Fibroblast of the aortic adventitia (primary cell): ENCODE results near the gene GSG1. TPM values are rescaled to one million over a fixed set of nuclear protein-coding genes. Genes with fewer than 3 reads are reported as not detected.

Experiments
- DNase-seq: peaks from one replicate; pipeline ENCODE4 v3.0.0-alpha.2; 2010; ENCODE audit warnings: low read depth
- H3K4me3 ChIP-seq: 2 replicates; pipeline ENCODE4 v1.5.1; 2011; ENCODE audit warnings: low read depth, mild to moderate bottlenecking, control low read depth, low read length, moderate library complexity
- CTCF ChIP-seq: IDR thresholded peaks from 2 replicates; pipeline ENCODE4 v1.5.1; 2011; ENCODE audit warnings: mild to moderate bottlenecking, low read length, control low read depth, inconsistent platforms; ENCODE audit not compliant: insufficient read depth
- total RNA-seq: library from RNA; depleted of rRNA; stranded (reverse); fragments of >200 nt; gene quantifications from 2 replicates; pipeline ENCODE4 v1.2.3, GENCODE V29; 2012; ENCODE audit warnings: low replicate concordance

The GSG1 gene
- total RNA-seq, 1 donor: 0.45 TPM

GRCh38 chr12:13079440-13079906 is 24.0 kb downstream of the GSG1 start:
- no peak for DNase-seq
- no peak for TF ChIP-seq CTCF
- no peak overlapping the region for H3K4me3 ChIP-seq

- no peak for DNase-seq
- H3K4me3 ChIP-seq: no peak overlapping the region
- no peak for TF ChIP-seq CTCF
Observed at GRCh38 chr12:13075786-13076570, 27.5 kb downstream of the GSG1 start.

GRCh38 chr12:13075118-13075480 is 28.4 kb downstream of the GSG1 start:
- TF ChIP-seq CTCF: no peak
- H3K4me3 ChIP-seq: no peak overlapping the region
- DNase-seq: peak; percentile 62

- no peak for TF ChIP-seq CTCF
- H3K4me3 ChIP-seq: no peak overlapping the region
- DNase-seq: peak; percentile 57
Observed at GRCh38 chr12:13074396-13075117, 28.9 kb downstream of the GSG1 start.

GRCh38 chr12:13073173-13073572 is 30.3 kb downstream of the GSG1 start:
- H3K4me3 ChIP-seq: no peak overlapping the region
- peak; percentile 64 for DNase-seq
- TF ChIP-seq CTCF: no peak

GRCh38 chr12:13071305-13072280 is 31.9 kb downstream of the GSG1 start:
- no peak overlapping the region for H3K4me3 ChIP-seq
- DNase-seq: no peak
- TF ChIP-seq CTCF: no peak
